Karpas-422 (cell line): ENCODE results near the gene LRP8. TPM values are rescaled to one million over a fixed set of nuclear protein-coding genes. Genes with fewer than 3 reads are reported as not detected.

Source experiments
- DNase-seq: peaks from one replicate; pipeline ENCODE4 v3.0.0-alpha.2; 2015
- H2AFZ ChIP-seq: fragments of 200-600 bp; sonication (generic); 2 replicates; pipeline ENCODE4 v1.6.1; 2014; ENCODE audit warnings: antibody characterized with exemption, low read length, mixed read lengths
- H3K27ac ChIP-seq: fragments of 200-600 bp; sonication (generic); 2 replicates; pipeline ENCODE4 v1.5.1; 2014; ENCODE audit warnings: mild to moderate bottlenecking, low read length, moderate library complexity
- H3K27me3 ChIP-seq: fragments of 200-600 bp; sonication (generic); 2 replicates; pipeline ENCODE4 v1.6.1; 2014; ENCODE audit warnings: low read length, mixed read lengths
- H3K36me3 ChIP-seq: fragments of 200-600 bp; sonication (generic); 2 replicates; pipeline ENCODE4 v1.6.1; 2014; ENCODE audit warnings: low read length, mixed read lengths; ENCODE audit not compliant: insufficient read depth
- H3K4me1 ChIP-seq: fragments of 200-600 bp; sonication (generic); 2 replicates; pipeline ENCODE4 v1.6.1; 2014; ENCODE audit warnings: mild to moderate bottlenecking, low read length, mixed read lengths
- H3K4me2 ChIP-seq: fragments of 200-600 bp; sonication (generic); 2 replicates; pipeline ENCODE4 v1.6.1; 2014; ENCODE audit warnings: low read length, low read depth, mild to moderate bottlenecking; ENCODE audit not compliant: poor library complexity, severe bottlenecking
- H3K4me3 ChIP-seq: fragments of 200-600 bp; sonication (generic); 2 replicates; pipeline ENCODE4 v1.5.1; 2014; ENCODE audit warnings: mild to moderate bottlenecking, antibody characterized with exemption, low read length, mixed read lengths
- H3K79me2 ChIP-seq: fragments of 200-600 bp; sonication (generic); 2 replicates; pipeline ENCODE4 v1.6.1; 2014; ENCODE audit warnings: mild to moderate bottlenecking, low read length, mixed read lengths
- H3K9ac ChIP-seq: fragments of 200-600 bp; sonication (generic); 2 replicates; pipeline ENCODE4 v1.6.0; 2014; ENCODE audit warnings: low read length
- H3K9me2 ChIP-seq: fragments of 200-600 bp; sonication (generic), shearing (Covaris generic); replicated peaks from 2 replicates; pipeline ENCODE4 v1.6.0; 2014; ENCODE audit warnings: mild to moderate bottlenecking, low read length, moderate library complexity; ENCODE audit not compliant: insufficient read depth
- H3K9me3 ChIP-seq: fragments of 300-700, 200-600 bp; sonication (generic); 2 replicates; pipeline ENCODE4 v1.6.1; 2014; ENCODE audit warnings: low read length, mixed read lengths
- H4K20me1 ChIP-seq: fragments of 200-600 bp; sonication (generic); 2 replicates; pipeline ENCODE4 v1.6.1; 2014; ENCODE audit warnings: mild to moderate bottlenecking, antibody characterized with exemption, low read length, low read depth; ENCODE audit not compliant: insufficient read depth
- total RNA-seq: library from RNA; depleted of rRNA; stranded (reverse); fragments of >200 nt; shearing (Covaris generic); gene quantifications from 2 replicates; pipeline ENCODE4 v1.2.3, GENCODE V29; 2014; ENCODE audit warnings: low replicate concordance

The LRP8 gene
- total RNA-seq, 1 experiment from 2014 or later, result 26.7 TPM

- peak overlapping the region; percentile 85 for H3K27ac ChIP-seq
- peaks cover 34% of the 10 kb centered on the region; the same call in 1 of the 2 replicates for H3K36me3 ChIP-seq
- H3K4me1 ChIP-seq, result peaks cover 45% of the 10 kb centered on the region
- H2AFZ ChIP-seq, result no peak overlapping the region
- peak overlapping the region; percentile 93 for H3K4me2 ChIP-seq
- peak overlapping the region; percentile 84 for H3K4me3 ChIP-seq
- H3K9me2 ChIP-seq, result no peaks in the 10 kb centered on the region
- H3K27me3 ChIP-seq, result no peaks in the 10 kb centered on the region
- peaks cover 69% of the 10 kb centered on the region for H3K79me2 ChIP-seq
- no peak for DNase-seq
- H3K9ac ChIP-seq, result peak overlapping the region; percentile 77
- H4K20me1 ChIP-seq, result peaks cover 31% of the 10 kb centered on the region; the same call in 1 of the 2 replicates
- no peaks in the 10 kb centered on the region for H3K9me3 ChIP-seq
Observed at GRCh38 chr1:53325326-53326087, 2.4 kb downstream of the LRP8 start.

GRCh38 chr1:53324728-53325297 is 3.1 kb downstream of the LRP8 start:
- Histone ChIP-seq H4K20me1 (peaks cover 31% of the 10 kb centered on the region; the same call in 1 of the 2 replicates), H3K4me2 (peak overlapping the region; percentile 93)

GRCh38 chr1:53324321-53324720 is 3.5 kb downstream of the LRP8 start:
- H3K27ac ChIP-seq, result no peak overlapping the region
- H3K9me2 ChIP-seq, result no peaks in the 10 kb centered on the region
- peak overlapping the region; percentile 93 for H3K4me2 ChIP-seq
- H3K4me1 ChIP-seq, result peaks cover 47% of the 10 kb centered on the region
- H2AFZ ChIP-seq, result no peak overlapping the region
- peaks cover 31% of the 10 kb centered on the region; the same call in 1 of the 2 replicates for H4K20me1 ChIP-seq
- H3K4me3 ChIP-seq, result no peak overlapping the region
- no peaks in the 10 kb centered on the region for H3K27me3 ChIP-seq
- no peak for DNase-seq
- H3K79me2 ChIP-seq, result peaks cover 81% of the 10 kb centered on the region
- peaks cover 34% of the 10 kb centered on the region; the same call in 1 of the 2 replicates for H3K36me3 ChIP-seq
- H3K9me3 ChIP-seq, result no peaks in the 10 kb centered on the region
- H3K9ac ChIP-seq, result peak overlapping the region; percentile 77; the same call in 1 of the 2 replicates

More at GRCh38 chr1:53324728-53325297, 3.1 kb downstream of the LRP8 start:
- peaks cover 46% of the 10 kb centered on the region for H3K4me1 ChIP-seq
- H3K9me3 ChIP-seq, result no peaks in the 10 kb centered on the region
- peaks cover 34% of the 10 kb centered on the region; the same call in 1 of the 2 replicates for H3K36me3 ChIP-seq
- H3K4me3 ChIP-seq, result peak overlapping the region; percentile 84; the same call in 1 of the 2 replicates
- H3K27ac ChIP-seq, result no peak overlapping the region; the same call in 1 of the 2 replicates
- no peak for DNase-seq
- no peaks in the 10 kb centered on the region for H3K27me3 ChIP-seq
- H3K79me2 ChIP-seq, result peaks cover 76% of the 10 kb centered on the region
- no peak overlapping the region for H2AFZ ChIP-seq
- no peaks in the 10 kb centered on the region for H3K9me2 ChIP-seq
- peak overlapping the region; percentile 77 for H3K9ac ChIP-seq

GRCh38 chr1:53323316-53323715 is 4.6 kb downstream of the LRP8 start:
- Histone ChIP-seq H3K79me2 (peaks cover 88% of the 10 kb centered on the region), H3K9ac (no peak overlapping the region), H3K36me3 (peaks cover 36% of the 10 kb centered on the region; the same call in 1 of the 2 replicates)

GRCh38 chr1:53321776-53322602 is 5.9 kb downstream of the LRP8 start:
- H3K4me1 ChIP-seq, result peaks cover 57% of the 10 kb centered on the region
- no peak overlapping the region for H2AFZ ChIP-seq
- no peak for DNase-seq
- H3K4me3 ChIP-seq, result no peak overlapping the region
- H3K36me3 ChIP-seq, result peaks cover 47% of the 10 kb centered on the region; the same call in 1 of the 2 replicates
- H3K79me2 ChIP-seq, result peaks cover 94% of the 10 kb centered on the region
- H3K9ac ChIP-seq, result 0 out of 2 replicates have a peak overlapping the region, but pooled peaks have one; percentile 17
- H3K9me3 ChIP-seq, result no peaks in the 10 kb centered on the region
- no peaks in the 10 kb centered on the region for H3K9me2 ChIP-seq
- H3K27me3 ChIP-seq, result no peaks in the 10 kb centered on the region
- H3K4me2 ChIP-seq, result no peak overlapping the region
- H4K20me1 ChIP-seq, result peaks cover 39% of the 10 kb centered on the region; the same call in 1 of the 2 replicates
- H3K27ac ChIP-seq, result no peak overlapping the region

More at GRCh38 chr1:53323316-53323715, 4.6 kb downstream of the LRP8 start:
- H3K4me2 ChIP-seq, result no peak overlapping the region
- H3K9me2 ChIP-seq, result no peaks in the 10 kb centered on the region
- H3K27me3 ChIP-seq, result no peaks in the 10 kb centered on the region
- H4K20me1 ChIP-seq, result peaks cover 31% of the 10 kb centered on the region; the same call in 1 of the 2 replicates
- H3K4me3 ChIP-seq, result no peak overlapping the region
- no peak overlapping the region for H2AFZ ChIP-seq
- H3K27ac ChIP-seq, result no peak overlapping the region
- peaks cover 49% of the 10 kb centered on the region for H3K4me1 ChIP-seq
- DNase-seq, result no peak
- H3K9me3 ChIP-seq, result no peaks in the 10 kb centered on the region

GRCh38 chr1:53321366-53321765 is 6.5 kb downstream of the LRP8 start:
- peak; percentile 67 for DNase-seq
- 0 out of 2 replicates have a peak overlapping the region, but pooled peaks have one; percentile 17 for H3K9ac ChIP-seq
- H3K4me2 ChIP-seq, result no peak overlapping the region
- H3K9me2 ChIP-seq, result no peaks in the 10 kb centered on the region
- H4K20me1 ChIP-seq, result peaks cover 39% of the 10 kb centered on the region; the same call in 1 of the 2 replicates
- H3K4me3 ChIP-seq, result no peak overlapping the region
- peaks cover 47% of the 10 kb centered on the region; the same call in 1 of the 2 replicates for H3K36me3 ChIP-seq
- peaks cover 96% of the 10 kb centered on the region for H3K79me2 ChIP-seq
- no peaks in the 10 kb centered on the region for H3K9me3 ChIP-seq
- H3K4me1 ChIP-seq, result peaks cover 57% of the 10 kb centered on the region
- no peak overlapping the region for H2AFZ ChIP-seq
- no peak overlapping the region for H3K27ac ChIP-seq
- no peaks in the 10 kb centered on the region for H3K27me3 ChIP-seq

GRCh38 chr1:53320646-53321045 is 7.2 kb downstream of the LRP8 start:
- H3K36me3 ChIP-seq, result peaks cover 47% of the 10 kb centered on the region; the same call in 1 of the 2 replicates
- no peaks in the 10 kb centered on the region for H3K27me3 ChIP-seq
- H3K27ac ChIP-seq, result no peak overlapping the region
- H4K20me1 ChIP-seq, result peaks cover 37% of the 10 kb centered on the region; the same call in 1 of the 2 replicates
- H3K4me3 ChIP-seq, result no peak overlapping the region
- no peak overlapping the region for H3K9ac ChIP-seq
- H3K9me3 ChIP-seq, result no peaks in the 10 kb centered on the region
- no peak overlapping the region for H3K4me2 ChIP-seq
- no peak overlapping the region for H2AFZ ChIP-seq
- H3K4me1 ChIP-seq, result peaks cover 55% of the 10 kb centered on the region
- H3K79me2 ChIP-seq, result peaks cover 100% of the 10 kb centered on the region
- H3K9me2 ChIP-seq, result no peaks in the 10 kb centered on the region
- no peak for DNase-seq
